ENCODE results near the gene GTPBP8. TPM values are rescaled to one million over a fixed set of nuclear protein-coding genes. Genes with fewer than 3 reads are reported as not detected.

GTPBP8 gene
- total RNA-seq, 4 donors from 2014 or later, result 7.8 to 26.0 (median 21.4) TPM

DNA sequence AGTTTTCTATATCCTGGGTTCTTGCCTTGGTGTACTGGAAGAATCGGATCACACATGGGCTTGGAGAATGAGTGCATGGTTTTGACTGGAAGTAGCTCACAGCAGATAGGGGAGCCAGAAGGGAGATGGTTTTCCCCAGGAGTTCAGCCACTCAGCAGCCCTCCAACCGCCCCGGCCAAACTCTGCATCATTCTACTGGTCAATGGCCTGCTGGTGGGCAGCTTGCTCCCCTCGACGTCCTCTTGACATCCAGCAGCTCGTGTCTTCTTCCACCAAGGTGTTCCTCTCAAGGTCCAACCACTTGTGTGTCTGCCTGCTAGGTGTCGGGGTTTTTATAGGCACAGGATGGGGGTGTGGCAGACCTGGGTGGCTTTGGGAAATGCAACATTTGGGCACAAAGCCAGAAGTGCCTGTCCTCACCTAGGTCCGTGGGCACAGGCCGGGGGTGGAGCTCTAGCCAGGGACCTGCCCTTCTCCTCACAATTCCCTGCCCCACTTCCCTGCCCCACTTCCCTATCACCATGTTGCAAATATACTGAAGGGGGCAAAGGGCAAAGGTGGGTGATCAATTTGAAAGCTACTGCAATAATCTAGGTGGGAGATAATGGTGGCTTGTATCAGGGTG lies 3.0 kb upstream of the GTPBP8 start:
- no peak overlapping the region for H3K27ac ChIP-seq
- peaks cover 0 to 17% (median 6%) of the 10 kb centered on the region in 3 donors for H3K4me1 ChIP-seq
- H3K9me3 ChIP-seq, result no peaks in the 10 kb centered on the region
- TF ChIP-seq, protein P1, sequence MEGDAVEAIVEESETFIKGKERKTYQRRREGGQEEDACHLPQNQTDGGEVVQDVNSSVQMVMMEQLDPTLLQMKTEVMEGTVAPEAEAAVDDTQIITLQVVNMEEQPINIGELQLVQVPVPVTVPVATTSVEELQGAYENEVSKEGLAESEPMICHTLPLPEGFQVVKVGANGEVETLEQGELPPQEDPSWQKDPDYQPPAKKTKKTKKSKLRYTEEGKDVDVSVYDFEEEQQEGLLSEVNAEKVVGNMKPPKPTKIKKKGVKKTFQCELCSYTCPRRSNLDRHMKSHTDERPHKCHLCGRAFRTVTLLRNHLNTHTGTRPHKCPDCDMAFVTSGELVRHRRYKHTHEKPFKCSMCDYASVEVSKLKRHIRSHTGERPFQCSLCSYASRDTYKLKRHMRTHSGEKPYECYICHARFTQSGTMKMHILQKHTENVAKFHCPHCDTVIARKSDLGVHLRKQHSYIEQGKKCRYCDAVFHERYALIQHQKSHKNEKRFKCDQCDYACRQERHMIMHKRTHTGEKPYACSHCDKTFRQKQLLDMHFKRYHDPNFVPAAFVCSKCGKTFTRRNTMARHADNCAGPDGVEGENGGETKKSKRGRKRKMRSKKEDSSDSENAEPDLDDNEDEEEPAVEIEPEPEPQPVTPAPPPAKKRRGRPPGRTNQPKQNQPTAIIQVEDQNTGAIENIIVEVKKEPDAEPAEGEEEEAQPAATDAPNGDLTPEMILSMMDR (IDR thresholded peaks at IDR 0.05), result no peak
- TF ChIP-seq POLR2AphosphoS5 (IDR thresholded peaks at IDR 0.05), result no peak
- no peak for TF ChIP-seq POLR2A (IDR thresholded peaks at IDR 0.05)
- TF ChIP-seq EP300 (IDR thresholded peaks at IDR 0.05), result no peak
- 80 to 86% methylated on average over 1 to 5 of the region's 9 CpGs for WGBS, 2 donors (ENCODE audit: low coverage in 1 of 2)
- no peak overlapping the region for H3K4me3 ChIP-seq
- ATAC-seq, result no peak
- H3K36me3 ChIP-seq, result no peaks in the 10 kb centered on the region
- no peaks in the 10 kb centered on the region for H3K27me3 ChIP-seq

DNA sequence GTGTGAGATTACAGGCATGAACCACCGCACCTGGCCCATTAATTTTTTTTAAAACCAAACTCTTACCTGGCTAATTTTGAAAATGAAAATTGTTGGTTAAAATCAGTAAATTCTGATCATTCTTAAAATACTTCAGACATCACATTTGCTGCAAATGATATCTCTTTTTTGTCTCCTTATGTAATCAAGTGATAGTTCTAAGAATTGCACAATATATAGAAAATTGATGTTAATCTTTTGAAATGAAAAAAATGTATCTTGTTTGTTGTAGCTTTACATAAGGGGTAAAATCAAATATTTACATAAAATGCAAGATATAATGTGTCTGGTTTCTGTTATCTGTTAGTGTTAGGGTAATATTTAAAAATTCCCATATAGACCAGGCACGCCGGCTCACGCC lies 5.0 kb downstream of the GTPBP8 start:
- peaks cover 0 to 38% of the 10 kb centered on the region in 2 donors for H3K36me3 ChIP-seq
- no peak overlapping the region for H3K27ac ChIP-seq
- TF ChIP-seq, protein P1 (IDR thresholded peaks at IDR 0.05), result no peak
- no peak for TF ChIP-seq POLR2A (IDR thresholded peaks at IDR 0.05)
- no peak for TF ChIP-seq EP300 (IDR thresholded peaks at IDR 0.05)
- TF ChIP-seq POLR2AphosphoS5 (IDR thresholded peaks at IDR 0.05), result no peak
- no peaks in the 10 kb centered on the region for H3K9me3 ChIP-seq
- 88% methylated on average over 4 of the region's 4 CpGs; no CpG with 5 or more reads in 1 of the 2 donors for WGBS, 2 donors (ENCODE audit: low coverage in 1 of 2)
- peaks cover 0 to 22% (median 6%) of the 10 kb centered on the region in 3 donors for H3K4me1 ChIP-seq
- H3K27me3 ChIP-seq, result no peaks in the 10 kb centered on the region
- H3K4me3 ChIP-seq, result no peak overlapping the region
- no peak for ATAC-seq

DNA sequence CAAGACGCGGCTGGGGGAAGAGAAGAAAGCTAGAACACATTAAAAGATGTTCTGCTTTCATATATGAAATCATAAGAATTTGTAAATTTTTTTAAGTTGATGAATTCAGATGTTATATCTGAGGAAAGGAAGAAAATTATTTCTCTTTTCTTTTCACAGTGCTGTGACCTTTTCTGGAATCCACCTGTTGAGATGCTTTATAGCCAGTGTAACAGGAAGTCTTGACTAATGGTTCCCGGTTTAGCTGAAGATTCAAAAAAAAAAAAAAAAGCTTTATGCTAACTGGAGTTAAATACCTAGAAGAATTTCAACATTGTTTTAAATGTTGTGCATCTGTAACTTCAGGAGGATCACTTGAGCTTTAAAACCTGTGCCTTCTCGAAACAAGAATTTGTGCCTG lies 9.9 kb downstream of the GTPBP8 start:
- WGBS, 2 donors (ENCODE audit: low coverage in 1 of 2), result 74 to 82% methylated on average over 4 of the region's 4 CpGs
- Histone ChIP-seq H3K36me3 (peaks cover 0 to 87% of the 10 kb centered on the region in 2 donors), H3K4me1 (no peaks in the 10 kb centered on the region), H3K27ac (no peak overlapping the region), H3K9me3 (no peaks in the 10 kb centered on the region), H3K4me3 (no peak overlapping the region), H3K27me3 (no peaks in the 10 kb centered on the region)
- TF ChIP-seq, protein P1 (IDR thresholded peaks at IDR 0.05), result no peak
- TF ChIP-seq POLR2A (IDR thresholded peaks at IDR 0.05) (no peak), POLR2AphosphoS5 (IDR thresholded peaks at IDR 0.05) (no peak), EP300 (IDR thresholded peaks at IDR 0.05) (no peak)
- no peak for ATAC-seq

DNA sequence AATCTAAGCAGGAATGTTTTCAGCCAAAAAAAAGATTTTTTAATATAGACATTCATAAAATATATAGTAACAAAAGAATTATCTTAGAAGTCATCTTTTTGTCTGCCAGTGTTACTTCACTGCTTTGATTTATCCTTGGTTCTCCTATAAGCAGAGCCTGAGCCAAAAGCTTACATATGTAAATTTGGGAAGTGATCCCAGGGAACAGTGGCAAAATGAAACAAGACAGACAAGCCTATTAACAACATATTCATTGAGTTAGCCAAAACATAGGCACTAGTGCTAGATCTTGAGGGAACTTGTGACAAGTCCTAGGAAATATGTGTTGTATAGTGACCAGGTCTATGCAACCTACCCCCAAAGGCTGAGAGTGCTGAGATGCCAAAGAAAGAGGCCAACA lies 11.3 kb downstream of the GTPBP8 start:
- TF ChIP-seq, protein P1 (IDR thresholded peaks at IDR 0.05), result no peak
- TF ChIP-seq POLR2A (IDR thresholded peaks at IDR 0.05), result no peak
- no peak for TF ChIP-seq POLR2AphosphoS5 (IDR thresholded peaks at IDR 0.05)
- no peak for TF ChIP-seq EP300 (IDR thresholded peaks at IDR 0.05)
- no peak overlapping the region for H3K4me3 ChIP-seq
- H3K9me3 ChIP-seq, result no peaks in the 10 kb centered on the region
- H3K36me3 ChIP-seq, result peaks cover 0 to 96% of the 10 kb centered on the region in 2 donors
- no peaks in the 10 kb centered on the region for H3K4me1 ChIP-seq
- ATAC-seq, result no peak
- no peaks in the 10 kb centered on the region for H3K27me3 ChIP-seq
- H3K27ac ChIP-seq, result no peak overlapping the region

DNA sequence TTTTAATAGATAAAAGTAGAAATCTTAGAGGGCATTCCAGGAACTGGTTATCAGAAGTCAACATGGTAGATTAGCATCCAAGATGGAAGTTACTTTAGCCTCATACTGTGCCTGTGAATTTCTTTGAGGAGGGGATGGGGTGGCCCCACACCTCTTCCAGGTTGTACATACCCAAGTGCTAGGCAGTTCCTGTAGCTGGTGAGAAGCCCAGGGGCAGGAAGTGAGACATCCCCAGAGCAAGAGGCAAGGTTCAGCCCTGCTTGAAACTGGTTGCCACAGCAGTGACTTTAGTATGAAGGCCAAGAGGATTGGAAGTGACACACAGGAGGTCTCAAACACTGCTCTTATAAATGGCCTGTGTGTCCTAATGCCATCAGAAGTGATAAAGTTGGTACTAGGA lies 11.9 kb downstream of the GTPBP8 start:
- Histone ChIP-seq H3K9me3 (no peaks in the 10 kb centered on the region), H3K27me3 (no peaks in the 10 kb centered on the region), H3K27ac (no peak overlapping the region), H3K4me3 (no peak overlapping the region), H3K4me1 (no peaks in the 10 kb centered on the region), H3K36me3 (peaks cover 0 to 100% of the 10 kb centered on the region in 2 donors)
- ATAC-seq, result peak; percentile 22
- no peak for TF ChIP-seq POLR2A (IDR thresholded peaks at IDR 0.05)
- no peak for TF ChIP-seq EP300 (IDR thresholded peaks at IDR 0.05)
- no peak for TF ChIP-seq POLR2AphosphoS5 (IDR thresholded peaks at IDR 0.05)
- TF ChIP-seq, protein P1 (IDR thresholded peaks at IDR 0.05), result no peak
